ENCODE results near the gene CHD2. TPM values are rescaled to one million over a fixed set of nuclear protein-coding genes. Genes with fewer than 3 reads are reported as not detected.
A peak's percentile ranks its signal among the peaks of the same experiment; 100 is the strongest.

CHD2 gene
- total RNA-seq, 1 donor from 2014 or later, result 89.9 TPM

DNA sequence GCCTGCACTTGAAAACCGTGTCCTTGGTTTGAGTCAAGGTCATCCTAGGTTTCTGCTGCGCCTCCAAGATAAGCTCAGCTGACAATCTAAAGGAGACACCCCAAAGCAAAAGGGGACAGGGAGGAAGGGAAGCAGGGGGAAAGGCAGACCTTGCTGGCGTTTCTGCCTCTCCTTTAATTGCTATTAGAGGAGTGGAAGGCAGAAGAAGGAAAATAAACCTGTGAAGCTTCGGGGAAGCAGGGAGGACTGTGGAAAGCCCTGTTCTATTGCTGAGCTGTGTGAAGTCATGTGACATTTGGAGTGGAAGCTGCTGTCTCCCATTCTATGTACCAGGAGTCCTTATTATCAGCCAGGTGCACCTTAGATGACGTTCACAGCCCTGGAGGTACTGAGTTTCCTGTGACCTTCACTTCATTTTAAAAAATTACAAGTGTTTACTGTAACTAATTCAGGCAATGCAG lies 21.5 kb upstream of the CHD2 start:
- TF ChIP-seq, protein P1, sequence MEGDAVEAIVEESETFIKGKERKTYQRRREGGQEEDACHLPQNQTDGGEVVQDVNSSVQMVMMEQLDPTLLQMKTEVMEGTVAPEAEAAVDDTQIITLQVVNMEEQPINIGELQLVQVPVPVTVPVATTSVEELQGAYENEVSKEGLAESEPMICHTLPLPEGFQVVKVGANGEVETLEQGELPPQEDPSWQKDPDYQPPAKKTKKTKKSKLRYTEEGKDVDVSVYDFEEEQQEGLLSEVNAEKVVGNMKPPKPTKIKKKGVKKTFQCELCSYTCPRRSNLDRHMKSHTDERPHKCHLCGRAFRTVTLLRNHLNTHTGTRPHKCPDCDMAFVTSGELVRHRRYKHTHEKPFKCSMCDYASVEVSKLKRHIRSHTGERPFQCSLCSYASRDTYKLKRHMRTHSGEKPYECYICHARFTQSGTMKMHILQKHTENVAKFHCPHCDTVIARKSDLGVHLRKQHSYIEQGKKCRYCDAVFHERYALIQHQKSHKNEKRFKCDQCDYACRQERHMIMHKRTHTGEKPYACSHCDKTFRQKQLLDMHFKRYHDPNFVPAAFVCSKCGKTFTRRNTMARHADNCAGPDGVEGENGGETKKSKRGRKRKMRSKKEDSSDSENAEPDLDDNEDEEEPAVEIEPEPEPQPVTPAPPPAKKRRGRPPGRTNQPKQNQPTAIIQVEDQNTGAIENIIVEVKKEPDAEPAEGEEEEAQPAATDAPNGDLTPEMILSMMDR (IDR thresholded peaks at IDR 0.05), result no peak
- no peak overlapping the region for H3K27ac Mint-ChIP-seq (ENCODE audit: unreplicated experiment)
- peaks cover 17% of the 10 kb centered on the region for H3K4me1 Mint-ChIP-seq (ENCODE audit: unreplicated experiment)
- H3K36me3 Mint-ChIP-seq (ENCODE audit: unreplicated experiment), result peaks cover 3% of the 10 kb centered on the region
- no peaks in the 10 kb centered on the region for H3K27me3 Mint-ChIP-seq (ENCODE audit: unreplicated experiment)
- no peak for DNase-seq (ENCODE audit: extremely low spot score, unreplicated experiment)
- no peaks in the 10 kb centered on the region for H3K9me3 Mint-ChIP-seq (ENCODE audit: unreplicated experiment)
- no peak overlapping the region for H3K4me3 Mint-ChIP-seq (ENCODE audit: unreplicated experiment)

DNA sequence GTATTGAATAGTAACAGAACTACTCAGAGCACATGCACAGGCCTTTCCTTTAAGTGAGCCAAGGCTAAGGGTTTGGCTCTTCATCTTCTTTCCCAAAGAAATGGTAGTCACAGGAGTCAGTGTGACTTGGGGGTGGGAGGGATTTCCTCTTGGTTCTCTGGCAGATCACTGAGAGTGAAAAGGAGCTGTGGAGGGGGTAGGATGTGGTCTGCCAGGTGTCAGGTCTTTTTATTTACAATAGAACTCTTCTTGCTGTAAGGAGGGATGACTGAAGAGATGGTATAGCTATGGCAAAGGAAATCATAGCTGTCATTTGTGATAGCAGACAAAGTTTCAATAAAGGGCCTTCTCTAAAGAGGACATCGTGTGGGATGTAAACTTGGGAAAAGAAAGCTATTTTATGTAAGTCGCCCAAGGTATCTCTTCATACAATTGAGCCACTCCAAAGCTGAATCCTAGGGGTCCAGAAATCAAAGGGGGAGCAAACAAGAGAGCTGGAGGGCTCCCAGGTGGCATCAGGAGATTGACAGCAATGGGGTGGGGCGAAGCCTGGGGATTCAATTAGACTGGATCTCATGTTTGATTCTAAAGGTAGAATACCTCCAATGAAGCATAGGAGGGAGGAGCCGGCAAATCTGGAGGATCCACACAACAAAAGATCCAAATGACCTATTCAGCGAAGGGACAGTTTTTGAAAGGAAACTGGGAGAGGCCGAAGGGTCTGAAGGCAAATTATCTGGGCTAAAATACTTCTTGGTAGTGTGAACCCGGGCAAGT lies 20.0 kb upstream of the CHD2 start:
- peaks cover 15% of the 10 kb centered on the region for H3K36me3 Mint-ChIP-seq (ENCODE audit: unreplicated experiment)
- H3K9me3 Mint-ChIP-seq (ENCODE audit: unreplicated experiment), result no peaks in the 10 kb centered on the region
- H3K4me3 Mint-ChIP-seq (ENCODE audit: unreplicated experiment), result no peak overlapping the region
- TF ChIP-seq, protein P1 (IDR thresholded peaks at IDR 0.05), result no peak
- H3K4me1 Mint-ChIP-seq (ENCODE audit: unreplicated experiment), result peaks cover 17% of the 10 kb centered on the region
- no peak for DNase-seq (ENCODE audit: extremely low spot score, unreplicated experiment)
- no peaks in the 10 kb centered on the region for H3K27me3 Mint-ChIP-seq (ENCODE audit: unreplicated experiment)
- H3K27ac Mint-ChIP-seq (ENCODE audit: unreplicated experiment), result peak overlapping the region; percentile 99

DNA sequence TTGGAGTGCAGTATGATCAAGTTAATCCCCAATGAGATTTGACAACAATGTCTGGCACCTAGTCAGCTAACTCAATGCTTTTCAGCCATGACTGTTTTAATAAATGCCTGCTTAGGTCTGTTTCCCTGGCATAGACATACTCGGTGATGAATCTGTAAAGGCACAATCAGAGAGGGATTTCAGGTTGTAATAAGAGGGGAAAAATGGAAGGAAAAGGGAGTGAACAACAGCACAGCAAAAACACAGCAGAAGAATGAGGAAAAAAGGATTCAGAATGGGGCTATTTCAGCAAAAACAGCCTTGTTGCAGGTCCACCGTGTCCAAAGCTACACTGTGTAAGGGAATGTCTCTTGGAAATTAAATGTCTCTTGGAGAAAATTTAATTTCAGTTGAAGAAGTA lies 19.3 kb upstream of the CHD2 start:
- peaks cover 19% of the 10 kb centered on the region for H3K4me1 Mint-ChIP-seq (ENCODE audit: unreplicated experiment)

DNA sequence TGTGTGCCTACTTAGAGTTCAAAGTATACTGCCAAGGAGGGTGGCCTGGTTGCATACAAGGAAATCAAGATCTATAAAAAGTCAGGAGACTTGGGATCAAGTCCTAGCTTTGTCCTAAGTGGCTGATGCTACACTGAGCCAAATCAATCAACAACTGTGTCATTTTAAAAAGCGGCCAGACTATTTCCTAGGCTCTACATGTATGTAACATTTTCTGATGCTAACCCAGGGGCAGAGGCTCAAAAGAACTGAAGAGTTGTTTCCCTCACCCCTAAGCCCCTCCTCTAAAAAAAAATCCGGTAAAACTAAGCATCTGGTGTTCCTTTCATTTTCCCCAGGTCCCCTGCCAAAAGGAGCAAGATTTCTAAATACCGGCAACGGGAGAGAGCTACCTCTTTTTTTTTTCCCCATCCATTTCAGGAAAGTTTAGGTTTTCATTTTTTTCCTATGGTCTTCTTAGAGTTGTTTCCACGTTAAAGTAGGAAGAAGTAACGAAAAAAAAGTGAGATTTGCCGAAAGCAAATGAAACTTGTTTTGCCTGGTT lies 18.8 kb upstream of the CHD2 start:
- Mint-ChIP-seq H3K4me1 (ENCODE audit: unreplicated experiment) (peaks cover 24% of the 10 kb centered on the region), H3K27me3 (ENCODE audit: unreplicated experiment) (no peaks in the 10 kb centered on the region), H3K9me3 (ENCODE audit: unreplicated experiment) (no peaks in the 10 kb centered on the region), H3K36me3 (ENCODE audit: unreplicated experiment) (peaks cover 27% of the 10 kb centered on the region), H3K4me3 (ENCODE audit: unreplicated experiment) (peak overlapping the region; percentile 76), H3K27ac (ENCODE audit: unreplicated experiment) (peak overlapping the region; percentile 99)
- no peak for DNase-seq (ENCODE audit: extremely low spot score, unreplicated experiment)
- TF ChIP-seq, protein P1 (IDR thresholded peaks at IDR 0.05), result no peak

More for the DNA sequence above, 19.3 kb upstream of the CHD2 start:
- H3K27me3 Mint-ChIP-seq (ENCODE audit: unreplicated experiment), result no peaks in the 10 kb centered on the region
- no peak overlapping the region for H3K4me3 Mint-ChIP-seq (ENCODE audit: unreplicated experiment)
- H3K36me3 Mint-ChIP-seq (ENCODE audit: unreplicated experiment), result peaks cover 22% of the 10 kb centered on the region
- peak overlapping the region; percentile 99 for H3K27ac Mint-ChIP-seq (ENCODE audit: unreplicated experiment)
- TF ChIP-seq, protein P1 (IDR thresholded peaks at IDR 0.05), result no peak
- no peak for DNase-seq (ENCODE audit: extremely low spot score, unreplicated experiment)
- no peaks in the 10 kb centered on the region for H3K9me3 Mint-ChIP-seq (ENCODE audit: unreplicated experiment)

Data from osteocyte (in vitro differentiated cells).